AG20443 (cell line): ENCODE results near the gene USH2A.
"Not testable (repeated sequence)": the region's sequence is repeated elsewhere in the genome, so short reads cannot be mapped to it uniquely, and the experiment has no call there.

Experiments
- DNase-seq: peaks from one replicate; pipeline ENCODE4 v3.0.0; 2012; ENCODE audit warnings: low spot score, mixed read lengths

The USH2A gene

GRCh38 chr1:216193839-216194443, 229.3 kb downstream of the USH2A start:
- DNase-seq, result no peak

GRCh38 chr1:216190438-216190837, 232.8 kb downstream of the USH2A start:
- DNase-seq, result no peak

- no peak for DNase-seq
Observed at GRCh38 chr1:216186816-216187215, 236.4 kb downstream of the USH2A start.

GRCh38 chr1:216186141-216186540, 237.1 kb downstream of the USH2A start:
- DNase-seq, result no peak

GRCh38 chr1:216184126-216184680, 239.0 kb downstream of the USH2A start:
- no peak for DNase-seq

GRCh38 chr1:216183454-216183853, 239.8 kb downstream of the USH2A start:
- no peak for DNase-seq

- no peak for DNase-seq
Observed at GRCh38 chr1:216183007-216183406, 240.2 kb downstream of the USH2A start.

- DNase-seq, result no peak
Observed at GRCh38 chr1:216181590-216181989, 241.7 kb downstream of the USH2A start.

- DNase-seq, result no peak
Observed at GRCh38 chr1:216178281-216178680, 245.0 kb downstream of the USH2A start.

GRCh38 chr1:216176970-216177369, 246.3 kb downstream of the USH2A start:
- DNase-seq, result no peak

GRCh38 chr1:216175714-216176113, 247.5 kb downstream of the USH2A start:
- DNase-seq, result no peak

GRCh38 chr1:216173376-216173995, 249.8 kb downstream of the USH2A start:
- DNase-seq, result no peak

GRCh38 chr1:216169351-216169750, 253.9 kb downstream of the USH2A start:
- DNase-seq, result no peak

- no peak for DNase-seq
Observed at GRCh38 chr1:216168546-216168945, 254.7 kb downstream of the USH2A start.

- no peak for DNase-seq
Observed at GRCh38 chr1:216154063-216154462, 269.2 kb downstream of the USH2A start.

- no peak for DNase-seq
Observed at GRCh38 chr1:216153130-216153529, 270.1 kb downstream of the USH2A start.

GRCh38 chr1:216145451-216146018, 277.7 kb downstream of the USH2A start:
- DNase-seq, result not testable (repeated sequence)

GRCh38 chr1:216144661-216145450, 278.4 kb downstream of the USH2A start:
- no peak for DNase-seq

GRCh38 chr1:216142921-216143320, 280.3 kb downstream of the USH2A start:
- DNase-seq, result no peak

- no peak for DNase-seq
Observed at GRCh38 chr1:216140730-216141524, 282.3 kb downstream of the USH2A start.

GRCh38 chr1:216124192-216124781, 299.0 kb downstream of the USH2A start:
- DNase-seq, result no peak
